GM19467 (cell line): ENCODE measurements around the gene EPS8L3.

ENCODE experiments used
- ATAC-seq: cut with Tn5 transposase; IDR thresholded peaks from one replicate; pipeline ENCODE4 v1.9.1; 2021; ENCODE audit warnings: mild to moderate bottlenecking, moderate library complexity; ENCODE audit not compliant: unreplicated experiment

Gene EPS8L3

DNA sequence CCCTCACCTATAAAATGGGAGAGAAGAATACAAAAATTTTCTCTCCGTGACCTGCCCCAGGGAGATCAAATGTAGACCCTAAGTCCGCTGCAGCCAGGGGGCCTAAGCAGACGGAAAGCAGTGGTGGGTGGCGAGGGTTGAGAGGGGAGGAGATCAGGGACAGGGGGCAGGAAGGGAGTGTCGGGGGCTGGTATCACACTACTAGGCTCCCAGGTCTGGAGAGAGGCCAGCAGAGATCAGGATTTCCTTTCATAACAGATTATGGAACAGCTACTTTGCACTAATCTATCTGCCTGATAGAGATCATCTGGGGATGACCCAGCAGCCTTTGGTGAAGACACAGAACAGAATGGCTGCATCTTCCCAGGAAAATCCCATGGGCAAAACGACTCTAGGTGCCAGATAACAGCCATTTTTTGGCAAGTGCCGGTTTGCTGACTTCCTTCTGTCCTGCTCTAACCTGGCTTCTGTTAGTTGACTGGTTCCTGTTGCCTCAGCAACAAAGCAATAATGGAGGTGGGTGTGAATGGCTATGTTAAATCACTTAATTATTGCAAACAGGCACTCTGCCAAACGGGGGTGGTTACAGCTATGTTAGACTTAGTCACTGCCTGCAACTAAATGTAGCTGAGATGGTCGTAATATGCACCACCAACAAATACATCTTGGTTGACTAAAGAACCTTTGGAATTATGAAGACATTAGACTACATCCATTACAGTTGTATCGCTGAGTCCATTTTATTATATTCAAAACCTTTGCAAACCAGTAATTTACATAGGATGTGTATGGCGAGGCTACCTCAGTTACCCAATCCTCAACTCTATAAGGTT, 30.0 kb upstream of the EPS8L3 start:
- no peak for ATAC-seq

DNA sequence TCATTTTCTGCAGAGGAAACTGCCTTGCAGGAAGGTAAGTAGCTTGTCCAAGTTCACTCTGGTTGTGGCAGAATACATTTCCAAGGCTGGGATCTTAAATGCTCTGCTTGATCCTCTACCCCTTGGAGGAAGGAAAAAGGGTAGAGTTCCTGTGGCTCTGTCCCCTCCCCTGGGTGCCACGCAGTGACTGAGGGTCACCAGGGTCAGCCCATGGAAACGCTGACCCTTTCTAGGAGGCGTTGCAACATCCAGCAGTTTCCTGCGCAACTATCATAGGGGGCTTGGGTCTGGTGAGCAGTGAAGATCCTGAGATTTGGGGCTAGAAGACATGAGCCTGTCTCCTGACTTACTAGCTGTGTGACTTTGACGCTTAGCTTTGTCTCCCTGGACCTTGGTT, 29.4 kb upstream of the EPS8L3 start:
- no peak for ATAC-seq

DNA sequence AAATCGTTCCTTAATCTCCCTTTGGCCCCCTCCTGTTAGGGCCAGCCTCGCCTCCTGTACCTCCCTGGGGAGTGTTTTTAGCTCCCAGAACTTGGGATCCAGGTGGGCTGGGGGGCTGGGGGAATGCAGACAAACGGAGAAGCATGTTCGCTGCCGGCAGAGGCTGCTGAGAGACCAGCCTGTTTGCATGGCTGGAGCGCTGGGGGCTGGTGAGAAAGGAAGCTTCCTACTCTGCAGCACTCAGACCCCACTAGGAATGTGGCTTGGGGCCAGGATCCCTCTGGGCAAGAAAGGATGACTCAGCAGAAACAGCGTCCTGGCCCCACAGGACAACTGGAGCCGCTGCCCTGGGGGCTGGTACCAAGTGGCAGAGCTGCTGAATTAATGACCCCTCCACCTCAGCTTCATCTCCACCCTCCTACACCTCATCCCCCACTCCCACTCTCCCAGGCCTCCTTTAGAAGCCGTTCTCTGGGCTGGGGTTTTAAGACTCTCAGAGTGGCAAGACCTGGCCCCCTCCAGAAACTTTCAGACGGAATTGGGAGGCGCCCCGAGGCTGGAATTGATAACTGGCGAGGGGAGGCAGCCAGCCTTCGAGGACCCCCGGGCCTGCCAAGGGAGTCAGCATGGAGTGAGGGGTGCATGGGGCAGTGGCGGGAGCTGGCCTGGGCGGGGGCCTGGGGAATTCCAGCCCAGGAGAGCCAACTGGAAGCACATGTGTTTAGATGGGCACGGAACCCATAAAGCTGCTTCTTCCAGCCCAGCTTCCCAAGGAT, 28.5 kb upstream of the EPS8L3 start:
- no peak for ATAC-seq

DNA sequence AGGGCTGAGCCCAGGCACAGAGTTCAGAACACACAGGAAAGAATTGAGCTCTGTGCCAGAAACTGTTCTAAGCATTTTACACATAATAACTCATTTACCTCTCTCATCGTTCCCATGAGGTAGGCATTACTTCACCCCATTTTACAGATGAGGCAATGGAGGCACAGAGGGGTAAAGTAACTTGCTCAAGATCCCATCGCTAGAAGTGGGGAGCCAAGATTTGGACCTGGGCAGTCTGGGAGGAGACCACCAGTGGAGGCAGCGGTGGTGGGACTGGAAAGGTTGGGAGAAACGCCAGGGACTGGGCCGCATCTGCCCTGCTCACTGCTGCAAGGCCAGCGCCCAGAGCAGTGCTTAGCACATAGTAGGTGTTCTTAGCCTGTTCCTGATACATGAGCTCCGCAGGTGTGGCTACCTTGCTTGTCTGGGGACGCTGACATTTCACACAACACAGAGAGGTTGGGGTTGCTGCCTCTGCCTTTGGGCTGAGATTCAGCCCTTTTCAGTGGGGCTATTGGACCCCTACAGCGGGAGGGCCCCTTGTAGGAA, 27.8 kb upstream of the EPS8L3 start:
- ATAC-seq: no peak

DNA sequence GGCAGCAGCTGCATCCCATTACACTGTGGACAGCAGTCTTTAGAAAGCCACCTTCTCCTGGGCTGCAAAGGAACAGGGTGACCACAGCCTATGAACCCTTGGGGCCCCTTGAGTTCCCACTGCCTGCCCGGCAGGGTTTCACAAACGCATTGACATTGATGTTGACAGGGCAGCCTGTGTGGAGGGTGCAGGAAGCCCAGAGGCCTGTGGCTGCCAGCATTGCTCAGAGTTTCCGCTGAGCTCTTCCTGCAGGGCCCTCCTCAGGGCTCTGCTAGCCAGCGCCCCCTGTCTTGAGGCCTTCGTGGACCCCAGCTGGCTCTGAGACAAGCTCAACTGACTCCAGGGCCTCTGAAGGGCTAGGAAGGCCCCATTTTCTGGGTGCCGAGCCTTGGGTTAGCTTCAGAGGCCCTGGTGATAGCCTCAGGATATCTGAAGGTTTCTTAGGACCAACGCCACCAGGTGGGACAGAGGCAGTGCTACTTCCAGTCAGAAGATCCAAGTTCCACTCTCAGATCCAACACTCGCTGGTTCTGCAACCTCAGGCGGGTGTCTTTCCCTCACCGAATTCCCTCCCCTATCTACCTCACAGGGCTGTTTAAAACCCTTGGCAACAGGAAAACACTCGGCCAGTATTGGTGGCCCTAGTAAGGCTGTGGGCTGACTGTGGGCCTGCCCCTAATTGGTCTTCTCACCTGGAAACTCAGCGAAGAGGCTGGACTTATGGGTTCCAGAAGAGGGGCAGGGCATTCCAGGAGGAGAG, 27.2 kb upstream of the EPS8L3 start:
- peak; percentile 66 for ATAC-seq

DNA sequence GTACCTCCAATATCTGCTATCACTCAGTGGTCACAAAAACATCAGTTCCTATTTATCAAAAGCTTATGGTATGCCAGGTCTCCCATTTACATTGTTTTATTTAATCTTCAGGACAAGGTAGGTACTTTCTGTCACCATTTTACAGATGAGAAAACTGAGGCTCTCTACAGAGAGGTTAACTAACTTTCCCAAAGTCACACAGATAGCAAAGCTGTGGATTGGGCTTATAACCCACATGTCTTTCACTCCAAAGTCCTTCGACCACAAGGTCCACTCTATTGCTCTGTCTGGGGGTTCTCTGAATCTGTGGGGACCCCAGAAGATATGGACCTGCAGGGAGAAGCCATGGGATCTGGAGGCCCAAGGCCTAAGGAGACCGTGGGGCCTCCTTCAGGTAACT, 26.6 kb upstream of the EPS8L3 start:
- ATAC-seq: no peak

DNA sequence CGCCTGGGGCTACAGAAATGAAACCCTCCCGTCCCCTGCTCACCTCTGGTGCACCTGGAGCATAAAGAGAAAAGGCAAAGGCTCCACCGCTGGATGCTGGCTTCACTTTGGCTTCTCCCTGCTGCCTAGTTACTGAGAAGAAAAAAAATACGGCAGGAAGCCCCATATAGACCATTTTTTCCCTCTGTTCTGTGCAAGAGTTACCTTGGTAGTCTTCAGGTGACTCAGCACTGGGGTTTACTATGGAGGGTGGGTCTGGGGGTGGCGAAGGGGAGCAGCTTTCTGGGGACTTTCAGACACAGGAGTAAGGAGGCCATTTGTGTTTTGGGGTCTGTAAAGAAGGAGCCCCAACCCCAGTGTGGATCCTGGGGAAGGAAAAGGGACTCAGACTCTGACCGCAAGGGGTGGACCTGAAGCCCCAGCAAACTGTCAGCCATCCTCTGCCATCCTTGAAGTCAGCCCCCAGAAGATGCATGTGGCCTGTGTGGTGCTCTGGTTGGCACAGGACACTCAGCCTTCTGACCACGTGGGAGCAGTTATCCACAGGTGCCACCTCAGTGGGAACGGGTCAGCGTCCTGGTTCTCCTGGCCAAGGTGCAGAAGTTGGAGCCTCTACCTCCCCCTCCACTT, 25.9 kb upstream of the EPS8L3 start:
- no peak for ATAC-seq

DNA sequence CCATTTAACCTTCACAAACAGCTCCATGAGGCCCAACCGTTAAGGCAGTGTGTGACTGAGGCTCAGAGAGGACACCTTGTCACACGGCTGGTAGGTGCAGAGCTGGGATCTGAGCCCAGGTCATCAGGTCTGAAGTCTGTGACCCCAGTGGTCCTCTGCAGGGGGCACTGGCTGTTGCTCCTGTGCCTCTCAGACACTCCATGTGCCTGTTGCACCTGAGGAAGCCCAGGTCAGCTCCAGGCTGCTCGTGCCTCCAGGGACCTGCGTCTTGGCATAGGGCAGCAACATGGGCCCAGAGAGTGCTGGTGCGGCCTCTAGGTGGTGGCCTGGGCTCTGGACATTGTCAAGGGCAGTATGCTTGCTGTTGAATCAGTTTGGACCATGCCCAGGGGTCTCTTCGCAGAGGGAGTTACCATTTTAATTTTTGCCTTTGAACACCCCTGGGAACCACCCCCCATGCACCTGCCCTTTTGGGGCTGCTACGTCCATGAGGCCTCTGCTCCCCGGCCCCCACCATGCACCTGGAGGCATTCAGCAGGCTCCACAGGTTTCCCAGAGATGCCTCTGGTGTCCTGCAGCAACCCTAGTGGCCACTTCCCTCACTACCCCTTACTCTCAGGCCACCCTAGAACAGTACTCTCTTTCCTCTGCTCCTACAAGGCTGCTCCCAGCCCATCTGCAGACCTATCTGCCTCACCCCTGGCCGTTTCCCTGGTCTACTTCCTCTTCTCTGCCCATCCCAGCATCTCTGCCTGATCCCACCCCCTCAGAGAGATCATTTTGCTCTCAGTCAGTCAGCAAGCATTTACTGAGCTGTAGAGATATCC, 25.2 kb upstream of the EPS8L3 start:
- ATAC-seq: no peak

DNA sequence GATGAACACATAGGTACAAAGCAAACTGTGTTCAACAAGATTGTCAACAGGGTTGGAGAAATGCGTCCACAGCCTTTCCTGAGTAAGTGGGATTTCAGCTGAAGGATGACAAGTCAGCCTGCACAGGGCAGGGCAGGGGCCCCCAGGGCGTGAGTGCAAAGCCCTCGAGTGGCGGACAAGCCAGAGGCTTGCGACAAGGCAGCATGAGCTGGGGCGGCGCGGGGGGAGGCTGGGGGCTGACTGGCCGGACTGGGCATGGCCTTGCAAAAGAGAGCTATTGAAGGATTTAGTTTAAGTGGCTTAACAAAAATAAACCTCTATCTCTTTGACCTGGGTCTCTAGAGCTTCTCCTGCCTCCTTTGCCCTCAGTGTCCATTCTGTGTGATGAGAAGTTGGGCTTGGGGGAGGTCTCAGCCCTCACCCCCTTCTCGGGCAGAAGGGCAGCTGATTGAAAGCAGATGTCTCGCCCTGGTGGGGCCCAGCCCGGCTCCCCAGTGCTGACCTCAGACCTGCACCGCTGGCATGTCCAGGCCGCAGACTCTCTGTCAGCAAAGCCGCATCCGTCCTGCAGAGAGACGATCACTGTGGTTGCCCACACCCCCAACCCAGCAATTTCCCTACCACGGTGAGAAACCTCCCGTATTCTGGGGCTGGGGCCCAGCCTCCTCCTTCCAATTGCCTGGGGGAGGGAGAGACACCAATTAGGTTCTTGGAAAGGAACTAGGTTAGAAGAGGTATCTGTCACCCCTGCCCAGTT, 24.3 kb upstream of the EPS8L3 start:
- no peak for ATAC-seq

DNA sequence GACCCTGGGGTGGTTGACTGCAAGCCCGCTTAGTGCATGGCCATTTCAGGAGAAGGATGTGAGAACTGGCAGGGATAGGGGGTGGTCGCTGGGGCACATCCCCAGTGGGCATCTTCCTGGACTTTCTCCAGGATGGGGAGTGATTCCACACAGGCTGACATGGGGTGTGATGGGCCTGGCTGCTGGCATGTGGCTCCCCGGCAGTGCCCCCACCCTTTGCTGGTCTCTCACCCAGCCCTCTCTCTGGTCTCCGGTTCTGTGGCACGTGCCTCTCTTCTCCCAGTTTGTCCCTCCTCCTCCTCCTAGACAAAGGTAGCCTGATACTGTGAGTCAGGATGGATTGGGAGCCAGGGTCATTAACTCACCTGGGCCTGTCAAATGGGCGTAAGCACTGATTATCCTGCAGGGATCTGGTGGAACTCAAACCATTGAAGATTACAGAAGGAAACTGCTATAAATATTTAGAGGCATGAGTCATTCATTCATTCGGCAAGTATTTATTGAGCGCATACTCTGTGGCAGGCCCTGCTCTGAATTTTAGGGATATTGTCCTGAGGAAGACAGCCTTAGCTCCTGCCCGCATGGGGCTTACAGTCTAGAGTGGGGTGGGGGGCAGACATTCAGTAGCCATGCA, 23.6 kb upstream of the EPS8L3 start:
- ATAC-seq: no peak

DNA sequence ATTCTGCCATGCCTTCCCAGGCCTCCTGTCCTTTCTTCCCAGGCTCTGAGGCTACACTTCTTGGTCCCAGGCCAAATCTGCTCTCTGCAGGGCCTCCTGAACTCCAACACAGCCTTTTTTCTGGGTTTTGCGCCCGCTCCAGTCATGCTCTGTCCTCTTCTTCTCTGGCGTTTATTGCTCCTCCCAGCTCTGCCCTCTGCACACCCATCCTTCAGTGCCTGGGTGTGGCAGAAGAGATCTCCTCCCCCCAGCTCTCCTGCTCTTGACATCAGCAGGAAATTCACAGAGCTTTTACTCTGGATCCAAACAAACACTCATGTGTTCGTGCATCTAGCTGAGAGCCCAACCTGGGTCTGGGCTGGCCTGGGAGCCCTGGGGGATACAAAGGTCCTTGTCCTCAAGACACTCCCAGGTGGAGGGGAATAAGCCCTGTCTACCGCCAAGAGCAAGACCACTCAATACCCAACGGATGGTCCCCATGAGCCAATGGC, 22.9 kb upstream of the EPS8L3 start:
- ATAC-seq: no peak

DNA sequence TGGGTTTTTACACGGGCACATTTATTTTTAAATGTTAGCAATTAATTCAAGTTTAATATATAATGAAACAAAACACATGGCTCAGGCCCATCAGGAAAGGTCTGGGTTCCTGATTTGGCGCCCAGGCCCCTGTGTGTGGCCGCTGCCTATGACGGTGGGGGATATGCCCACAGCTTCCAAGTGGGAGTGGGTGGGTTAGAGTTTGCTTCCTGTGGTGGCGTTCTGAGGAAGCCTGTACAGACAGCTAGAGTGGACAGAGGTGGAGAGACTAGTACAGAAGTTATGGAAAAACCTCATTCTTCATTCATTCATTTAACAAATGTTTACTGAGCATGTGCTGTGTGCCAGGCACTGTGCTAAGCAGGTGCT, 22.4 kb upstream of the EPS8L3 start:
- no peak for ATAC-seq

DNA sequence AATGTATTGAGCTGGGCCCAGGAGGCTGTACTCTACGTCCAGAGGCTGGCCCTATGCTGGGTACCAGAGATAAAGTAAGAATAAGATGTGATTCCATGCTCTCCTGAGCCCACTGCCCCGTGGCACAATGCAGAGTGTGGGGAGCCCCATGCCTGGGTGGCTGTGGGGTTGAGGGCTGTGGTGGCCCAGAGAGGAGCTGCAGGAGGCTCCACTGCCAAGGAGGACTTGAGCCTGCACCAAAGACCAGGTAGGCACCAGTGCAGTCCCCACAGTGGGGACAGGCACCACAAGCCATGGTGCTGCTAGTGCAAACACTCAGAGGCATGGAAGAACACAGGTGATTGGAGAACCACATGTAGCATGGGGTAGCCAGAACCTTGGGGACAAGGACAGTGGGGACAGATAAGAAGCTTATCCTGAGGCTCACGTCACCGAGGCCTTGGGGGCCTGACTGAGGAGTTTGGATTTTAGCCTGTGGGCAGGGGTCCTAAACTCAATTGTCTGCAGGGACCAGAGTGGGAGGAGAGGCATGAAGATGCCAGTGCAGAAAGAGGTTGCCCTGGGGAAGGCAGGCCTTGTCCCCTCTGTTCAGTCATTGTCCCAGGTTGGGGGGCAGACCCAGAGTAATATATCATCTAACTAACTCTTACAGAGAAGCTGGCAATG, 21.9 kb upstream of the EPS8L3 start:
- ATAC-seq: no peak

DNA sequence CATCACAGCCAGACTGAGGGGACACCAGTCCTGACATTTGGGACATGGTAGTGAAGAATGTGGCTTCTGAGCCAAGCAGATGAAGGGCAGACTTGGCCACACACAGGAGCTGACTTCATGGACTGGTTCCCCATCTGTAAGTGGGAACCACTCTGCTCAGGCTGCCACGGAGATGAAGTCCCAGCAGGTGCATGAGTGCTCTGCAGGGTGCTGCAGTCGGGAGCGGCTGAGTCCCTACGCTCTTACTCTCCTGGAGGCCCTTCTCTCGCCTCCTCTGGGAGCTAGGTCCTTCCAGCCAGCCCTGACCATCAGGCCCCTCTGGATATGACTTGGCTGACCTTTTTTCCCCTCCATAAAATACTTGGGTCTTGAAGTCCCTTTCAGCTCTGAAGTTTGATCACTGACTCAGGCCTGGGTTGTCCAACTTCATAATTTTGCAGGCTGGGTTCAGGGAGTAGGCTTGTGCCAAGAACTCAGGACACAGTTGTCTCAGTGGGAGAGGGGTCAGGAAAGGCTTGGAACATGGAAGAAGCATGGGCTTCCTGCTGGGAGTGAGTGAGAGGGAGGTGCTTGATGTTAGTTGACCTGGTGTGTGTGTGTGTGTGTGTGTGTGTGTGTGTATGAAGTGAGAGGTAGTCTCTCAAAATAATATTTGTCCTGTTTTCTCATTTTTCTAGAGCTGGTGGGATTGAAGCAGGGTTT, 21.0 kb upstream of the EPS8L3 start:
- no peak for ATAC-seq

DNA sequence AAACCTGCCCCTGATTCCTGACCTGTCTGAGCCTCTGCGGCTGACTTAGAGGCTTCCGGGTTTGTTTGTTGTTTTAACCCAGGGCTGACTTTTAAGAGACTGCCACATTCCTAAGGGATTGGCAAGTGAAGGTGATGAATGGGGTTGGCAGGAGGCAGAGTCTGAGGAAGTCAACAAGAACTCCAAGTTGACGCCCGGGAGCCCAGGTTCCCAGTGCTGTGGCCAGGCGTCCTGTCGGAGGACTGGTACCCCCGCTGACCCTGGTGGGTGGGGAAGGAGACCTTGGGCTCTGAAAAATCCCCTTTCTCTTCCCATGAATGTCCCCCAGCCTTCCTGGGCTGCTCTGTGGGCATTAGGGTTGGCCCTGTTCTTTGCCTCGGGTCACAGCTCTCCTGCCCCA, 19.7 kb upstream of the EPS8L3 start:
- ATAC-seq: no peak

DNA sequence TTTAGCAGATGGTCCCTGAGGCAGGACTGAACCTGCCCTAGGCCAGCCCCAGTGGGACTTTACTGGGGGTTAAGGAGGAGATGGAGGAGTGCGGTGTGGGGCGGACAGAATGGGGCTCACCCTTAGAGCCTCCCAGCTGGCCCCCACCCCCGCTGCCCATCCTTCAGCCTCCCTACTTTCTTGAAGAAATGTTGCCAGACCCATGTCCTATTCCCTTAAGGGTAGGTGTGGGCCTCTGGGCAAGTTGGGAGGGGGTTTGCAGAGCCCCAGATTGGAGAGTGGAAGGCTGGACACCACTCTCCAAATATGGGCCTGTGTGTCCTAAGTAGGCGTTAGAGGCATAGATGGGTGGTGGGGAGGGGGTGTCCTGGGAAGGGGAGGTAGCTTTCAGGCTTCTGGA, 19.2 kb upstream of the EPS8L3 start:
- no peak for ATAC-seq

DNA sequence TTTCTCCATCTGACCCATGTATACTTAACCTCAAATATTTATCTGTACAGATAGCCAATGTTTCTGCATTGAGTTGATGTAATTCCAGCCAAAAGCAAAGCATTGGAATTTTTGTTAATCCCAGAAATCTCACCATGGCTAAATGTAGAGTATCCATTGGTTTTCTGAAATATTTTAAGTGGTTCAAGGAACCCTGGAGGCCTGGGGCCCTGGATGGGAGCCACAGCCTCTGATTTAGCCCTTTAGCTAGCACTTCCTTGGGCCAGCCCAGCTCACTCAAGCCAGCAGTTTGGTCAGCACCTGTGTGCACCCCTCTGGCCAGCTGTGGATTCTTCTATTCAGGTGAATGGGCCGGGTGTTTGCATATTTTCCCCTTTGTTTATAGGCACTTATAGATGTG, 18.8 kb upstream of the EPS8L3 start:
- no peak for ATAC-seq

DNA sequence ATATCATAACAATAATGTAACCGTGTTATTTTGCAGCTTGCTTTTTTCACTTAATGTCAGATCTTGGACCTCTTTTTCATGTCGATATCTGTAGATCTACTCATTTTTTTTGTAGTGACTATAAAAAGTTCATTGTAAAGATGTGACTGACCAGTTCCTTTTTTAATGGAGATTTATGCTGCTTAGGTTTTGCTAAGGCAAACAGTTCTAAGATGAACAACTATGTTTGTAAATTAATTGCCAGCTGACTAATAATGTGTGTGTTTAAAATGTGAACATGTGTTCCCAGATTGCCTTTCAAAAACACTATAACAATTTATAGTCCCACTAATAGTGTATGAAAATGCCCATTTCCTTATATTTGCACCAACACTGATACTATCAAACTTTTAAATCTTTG, 18.1 kb upstream of the EPS8L3 start:
- no peak for ATAC-seq
